K562 (cell line): ENCODE results near the gene AGAP1. TPM values are rescaled to one million over a fixed set of nuclear protein-coding genes. Genes with fewer than 3 reads are reported as not detected.

ENCODE experiments used
- ATAC-seq: fragments of 200-7000 bp; cut with Tn5 transposase; 3 replicates; pipeline ENCODE4 v1.9.1; 2020; ENCODE audit warnings: moderate library complexity
- BruUV-seq: library from RNA; stranded (reverse); fragments of 400-500 nt; replicated peaks from 2 replicates; lab custom pipeline; 2021; lab: Mats Ljungman, UMichigan
- CTCF ChIA-PET: fragments of 300-600 bp; formaldehyde crosslinking; extraction: SDS; loops from one replicate; lab custom pipeline; 2021; ENCODE audit warnings: low intra/inter-chr PET ratio; lab: Yijun Ruan, JAX
- POLR2A ChIA-PET: fragments of 300-600, 350-650 bp; sonication (Branson Sonifier 250); formaldehyde crosslinking; extraction: SDS; loops from one replicate; lab custom pipeline; 2021; ENCODE audit warnings: antibody characterized with exemption, inconsistent platforms; lab: Yijun Ruan, JAX
- DNase-seq, 4 experiments: peaks; one replicate each; pipeline versions ENCODE4 v3.0.0 to v3.0.0-alpha.2; 2011 to 2018; ENCODE audit warnings: low spot score in 3 of 4, mixed read lengths in 3 of 4; ENCODE audit errors: extremely low read depth in 1 of 4
- FAIRE-seq: peaks from 2 replicates; lab custom pipeline; 2011; peaks lifted over from hg19 to GRCh38; lab: Jason Lieb, UNC
- H2AFZ ChIP-seq: 2 replicates; pipeline ENCODE4 v1.6.0; 2011; ENCODE audit warnings: low read depth, low read length, control low read depth, inconsistent platforms
- H3K27ac ChIP-seq: fragments of 200-600 bp; 3 replicates; pipeline ENCODE4 v1.8.0; 2011; ENCODE audit warnings: low read depth, mild to moderate bottlenecking, control low read depth, inconsistent platforms, low read length, moderate library complexity, mixed read lengths; ENCODE audit errors: extremely low read depth
- H3K27me3 ChIP-seq, 2 experiments: fragments of 300-600 bp in 1 of 2; 2 replicates in 1 of 2; 3 replicates in 1 of 2; pipeline versions ENCODE4 v1.6.0 to v1.8.0; 2011; ENCODE audit warnings: inconsistent platforms in 2 of 2, low read length in 2 of 2, mild to moderate bottlenecking in 1 of 2, mixed read lengths in 1 of 2, moderate library complexity in 1 of 2; ENCODE audit not compliant: control insufficient read depth in 2 of 2, insufficient read depth in 2 of 2
- H3K36me3 ChIP-seq: fragments of 300-600 bp; 3 replicates; pipeline ENCODE4 v1.8.0; 2011; ENCODE audit warnings: mild to moderate bottlenecking, low read length, inconsistent platforms; ENCODE audit not compliant: control insufficient read depth, insufficient read depth
- H3K4me1 ChIP-seq, 2 experiments: fragments of 200-600 bp in 1 of 2; replicated peaks in 1 of 2; 2 replicates in 1 of 2; 3 replicates in 1 of 2; pipeline versions ENCODE4 v1.5.1 to v1.8.0; 2011; ENCODE audit warnings: inconsistent platforms in 2 of 2, low read length in 2 of 2, mild to moderate bottlenecking in 1 of 2, mixed read lengths in 1 of 2, moderate library complexity in 1 of 2; ENCODE audit not compliant: control insufficient read depth in 2 of 2, insufficient read depth in 2 of 2
- H3K4me2 ChIP-seq: 2 replicates; pipeline ENCODE4 v1.6.1; 2011; ENCODE audit warnings: low read length, control low read depth, inconsistent platforms, mixed read lengths; ENCODE audit not compliant: insufficient read depth
- H3K4me3 ChIP-seq: fragments of 200-600 bp; sonication (generic), shearing (Covaris generic); 2 replicates; pipeline ENCODE4 v1.5.1; 2016; ENCODE audit warnings: control low read depth, inconsistent platforms
- H3K79me2 ChIP-seq: fragments of 200-600 bp; 3 replicates; pipeline ENCODE4 v1.8.0; 2011; ENCODE audit warnings: low read length, inconsistent platforms; ENCODE audit not compliant: control insufficient read depth, insufficient read depth
- H3K9ac ChIP-seq, 2 experiments: 2 replicates each; pipeline versions ENCODE4 v1.6.0 to v1.6.1; 2011; ENCODE audit warnings: low read depth in 2 of 2, low read length in 2 of 2, control low read depth in 1 of 2, inconsistent platforms in 1 of 2, mild to moderate bottlenecking in 1 of 2, mixed read lengths in 1 of 2; ENCODE audit not compliant: insufficient read depth in 1 of 2
- H3K9me1 ChIP-seq: one replicate; pipeline ENCODE4 v1.6.0; 2011; ENCODE audit warnings: inconsistent platforms, mild to moderate bottlenecking, low read length, moderate library complexity; ENCODE audit not compliant: control insufficient read depth, insufficient read depth
- H3K9me3 ChIP-seq: replicated peaks from 2 replicates; pipeline ENCODE4 v1.5.1; 2011; ENCODE audit warnings: low read depth, low read length, inconsistent platforms; ENCODE audit not compliant: control insufficient read depth, insufficient read depth
- H4K20me1 ChIP-seq: replicated peaks from 2 replicates; pipeline ENCODE4 v1.6.1; 2011; ENCODE audit warnings: low read length, inconsistent platforms, mixed read lengths; ENCODE audit not compliant: control insufficient read depth, insufficient read depth
- ATF6 ChIP-seq: sonication (generic); formaldehyde crosslinking; IDR thresholded peaks from 2 replicates; pipeline ENCODE4 v1.4.0; 2020; ENCODE audit warnings: mild to moderate bottlenecking, missing genetic modification reagents
- BDP1 ChIP-seq: IDR thresholded peaks from 3 replicates; pipeline ENCODE4 v1.6.1; 2011; ENCODE audit not compliant: insufficient read length, insufficient read depth
- BRCA1 ChIP-seq, 2 experiments: fragments of 450-650 bp in 1 of 2; sonication (generic) in 1 of 2; formaldehyde crosslinking in 1 of 2; IDR thresholded peaks; 2 replicates each; pipeline versions ENCODE4 v1.5.0 to v1.6.1; 2017 to 2020; ENCODE audit warnings: mild to moderate bottlenecking in 1 of 2, missing genetic modification reagents in 1 of 2
- CREBBP ChIP-seq: IDR thresholded peaks from one replicate; pipeline ENCODE4 v1.6.1; 2012; ENCODE audit warnings: low read depth, mild to moderate bottlenecking, control low read depth, inconsistent platforms, low read length
- ELF2 ChIP-seq: fragments of 250-450 bp; sonication (Bioruptor Pico); IDR thresholded peaks from 2 replicates; pipeline ENCODE4 v1.5.0; 2021; ENCODE audit warnings: mild to moderate bottlenecking
- ESRRB ChIP-seq: fragments of 250-450 bp; sonication (Bioruptor Pico); IDR thresholded peaks from 2 replicates; pipeline ENCODE4 v1.5.0; 2020; ENCODE audit warnings: mild to moderate bottlenecking, moderate library complexity, borderline replicate concordance
- JUND ChIP-seq, 2 experiments: IDR thresholded peaks; 2 replicates in 1 of 2; 3 replicates in 1 of 2; pipeline ENCODE4 v1.6.1; 2011; ENCODE audit warnings: borderline replicate concordance in 2 of 2, low read depth in 2 of 2, low read length in 2 of 2, improper control_type of control experiment in 1 of 2, missing biosample characterization in 1 of 2, missing genetic modification characterization in 1 of 2, missing genetic modification reagents in 1 of 2
- NR0B1 ChIP-seq: fragments of 450-650 bp; IDR thresholded peaks from one replicate; pipeline ENCODE4 v1.6.1; 2018; ENCODE audit warnings: mild to moderate bottlenecking, moderate library complexity; ENCODE audit not compliant: partially characterized antibody
- PCBP2 ChIP-seq: fragments of 200-400 bp; formaldehyde crosslinking; IDR thresholded peaks from 2 replicates; pipeline ENCODE4 v1.6.1; 2018; ENCODE audit warnings: low read length, low read depth, mild to moderate bottlenecking, moderate library complexity; ENCODE audit not compliant: poor library complexity, severe bottlenecking
- SRSF9 ChIP-seq: fragments of 200-400 bp; formaldehyde crosslinking; IDR thresholded peaks from 2 replicates; pipeline ENCODE4 v1.6.1; 2017; ENCODE audit warnings: low read depth, low read length, borderline replicate concordance
- TOE1 ChIP-seq, 2 experiments: fragments of 450-650 bp in 1 of 2; sonication (generic) in 1 of 2; formaldehyde crosslinking in 1 of 2; IDR thresholded peaks; 2 replicates each; pipeline versions ENCODE4 v1.7.1 to v1.8.0; 2016 to 2022; ENCODE audit warnings: borderline replicate concordance in 2 of 2, mild to moderate bottlenecking in 2 of 2, antibody characterized with exemption in 1 of 2, inconsistent platforms in 1 of 2, low read depth in 1 of 2, missing genetic modification reagents in 1 of 2, moderate library complexity in 1 of 2
- ZNF431 ChIP-seq: sonication (generic); formaldehyde crosslinking; IDR thresholded peaks from 2 replicates; pipeline ENCODE4 v1.8.0; 2022; ENCODE audit warnings: mild to moderate bottlenecking, missing genetic modification reagents
- ZNF644 ChIP-seq: fragments of 200-800 bp; sonication (Bioruptor generic); IDR thresholded peaks from 2 replicates; pipeline ENCODE4 v1.6.1; 2016; ENCODE audit warnings: low read depth, missing genetic modification characterization, missing compliant biosample characterization
- ZNF830 ChIP-seq: fragments of 250-450 bp; sonication (Bioruptor Pico); IDR thresholded peaks from 2 replicates; pipeline ENCODE4 v1.5.0; 2021; ENCODE audit warnings: mild to moderate bottlenecking
- WGBS: fragments of 100-300 bp; shearing (Covaris generic); methylation state at CpG from one replicate; pipeline ENCODE4 v1.1.6; 2016; ENCODE audit warnings: low coverage, mixed read lengths; ENCODE audit not compliant: insufficient coverage; ENCODE audit errors: missing lambda C conversion rate; 5-methylcytosine and 5-hydroxymethylcytosine counted together
- in situ Hi-C: fragments of 300-500 bp; cut with MboI; formaldehyde crosslinking; loops from 4 replicates; pipeline ENCODE4 v1.15.0; 2018; ENCODE audit warnings: inconsistent platforms, mixed read lengths
- intact Hi-C: fragments of 100-400 bp; cut with micrococcal nuclease; formaldehyde crosslinking; loops from 2 replicates; pipeline ENCODE4 v1.14.2; 2022
- polyA plus RNA-seq, 8 experiments: library from polyadenylated mRNA; depleted of rRNA in 4 of 8; stranded (reverse) in 5 of 8; unstranded in 3 of 8; fragments of >200 nt; fragmentation: Nextera tagmentation in 2 of 8; fragmentation: Illumina TruSeq in 1 of 8; extraction: Ambion mirVana in 2 of 8; extraction: Trizol in 1 of 8; gene quantifications; 2 replicates each; pipeline versions ENCODE4 v1.2.1 to v1.2.3, GENCODE V29; 2011 to 2014; ENCODE audit warnings: inconsistent platforms in 1 of 8, missing spikeins in 1 of 8
- total RNA-seq, 7 experiments: library from RNA; depleted of rRNA in 6 of 7; stranded (reverse); fragments of >200 nt in 6 of 7; fragmentation: Illumina TruSeq in 2 of 7; extraction: Trizol in 2 of 7; gene quantifications; 2 replicates each; pipeline versions ENCODE4 v1.2.1 to v1.2.3, GENCODE V29; 2011 to 2021; ENCODE audit warnings: low replicate concordance in 1 of 7

AGAP1 gene
- total and polyA plus RNA-seq, 9 of the 15 experiments (the other 6 are each of a cell fraction or from before 2014, with no cell fraction given) = 1.3 to 24.0 (median 10.6) TPM

GRCh38 chr2:236169741-236170589 lies 676.1 kb downstream of the AGAP1 start (continued):
- TF ChIP-seq ZNF830 = no peak

- ATAC-seq (no peak), FAIRE-seq (no peak), DNase-seq (no peak)
- TF ChIP-seq ESRRB (CRISPR knock-in tag) = no peak
- no peak for TF ChIP-seq BRCA1 (IDR thresholded peaks at IDR 0.05)
- no peak for TF ChIP-seq BRCA1 (CRISPR knock-in tag; IDR thresholded peaks at IDR 0.05)
- no peak for TF ChIP-seq CREBBP
- TF ChIP-seq ATF6 (CRISPR knock-in tag) = no peak
- no peak for TF ChIP-seq JUND (IDR thresholded peaks at IDR 0.05; ENCODE audit: borderline replicate concordance, low read depth, low read length)
- TF ChIP-seq JUND (tag; IDR thresholded peaks at IDR 0.05; ENCODE audit: borderline replicate concordance, low read depth, low read length) = no peak
- TF ChIP-seq BDP1 = no peak
- TF ChIP-seq ZNF644 (tag) = no peak
- no peak for TF ChIP-seq ZNF431 (CRISPR knock-in tag)
- no peak for TF ChIP-seq PCBP2
- no peak for TF ChIP-seq SRSF9
- TF ChIP-seq NR0B1 = no peak
- no peak for TF ChIP-seq TOE1 (IDR thresholded peaks at IDR 0.05; ENCODE audit: borderline replicate concordance)
- no peak for TF ChIP-seq TOE1 (CRISPR knock-in tag; IDR thresholded peaks at IDR 0.05; ENCODE audit: borderline replicate concordance, low read depth)
- TF ChIP-seq ELF2 (CRISPR knock-in tag) = no peak
- Histone ChIP-seq H3K9ac (no peak overlapping the region), H3K9me3 (no peaks in the 10 kb centered on the region), H3K27ac (no peak overlapping the region), H2AFZ (no peak overlapping the region), H3K4me2 (no peak overlapping the region), H3K4me1 (peaks cover 0 to 25% of the 10 kb centered on the region in 2 experiments; a peak in 4 of 5 replicates), H3K4me3 (no peak overlapping the region), H3K79me2 (no peaks in the 10 kb centered on the region), H3K36me3 (no peaks in the 10 kb centered on the region), H3K9me1 (no peaks in the 10 kb centered on the region), H3K27me3 (peaks cover 0 to 7% of the 10 kb centered on the region in 2 experiments; a peak in 2 of 5 replicates), H4K20me1 (no peaks in the 10 kb centered on the region)
- in situ Hi-C loops (no loop called here), intact Hi-C loops (no loop called here)
- CTCF ChIA-PET = no interaction called here
- POLR2A ChIA-PET = interaction anchor here (0.6 kb wide), 1 partner anchor 10 kb away, joined by 3 read pairs; no protein-coding TSS in a partner anchor
- BruUV-seq = no TSS peak
- 45% methylated on average over 20 of the region's 21 CpGs for WGBS
Observed at GRCh38 chr2:236170590-236171165, 676.8 kb downstream of the AGAP1 start.
